Neutrophil (primary cell): ENCODE results near the gene TMEM181.

ENCODE experiments used
- H3K27ac ChIP-seq: fragments of 200-600 bp; sonication (generic); 2 replicates; pipeline ENCODE4 v1.5.1; 2016; ENCODE audit warnings: mild to moderate bottlenecking, moderate library complexity
- H3K27me3 ChIP-seq: fragments of 200-600 bp; sonication (generic); 2 replicates; pipeline ENCODE4 v1.6.0; 2016; ENCODE audit warnings: mild to moderate bottlenecking
- H3K36me3 ChIP-seq: fragments of 200-600 bp; sonication (generic); 2 replicates; pipeline ENCODE4 v1.5.1; 2017
- H3K4me1 ChIP-seq, 2 experiments: fragments of 200-600 bp in 1 of 2; sonication (generic) in 1 of 2; 1 replicate in 1 of 2; 2 replicates in 1 of 2; pipeline versions ENCODE4 v1.5.1 to v1.6.1; 2013 to 2016; ENCODE audit warnings: low read depth in 1 of 2, low read length in 1 of 2, mild to moderate bottlenecking in 1 of 2, moderate library complexity in 1 of 2; ENCODE audit not compliant: control insufficient read depth in 1 of 2, insufficient read depth in 1 of 2
- H3K4me3 ChIP-seq, 2 experiments: fragments of 200-600 bp in 1 of 2; sonication (generic) in 1 of 2; 1 replicate in 1 of 2; 2 replicates in 1 of 2; pipeline ENCODE4 v1.5.1; 2013 to 2016; ENCODE audit warnings: low read depth in 1 of 2, low read length in 1 of 2, mild to moderate bottlenecking in 1 of 2, moderate library complexity in 1 of 2
- H3K9me3 ChIP-seq: fragments of 200-600 bp; sonication (generic); 2 replicates; pipeline ENCODE4 v1.5.1; 2016
- TF ChIP-seq, protein P1 (sequence below): fragments of 200-600 bp; sonication (generic); IDR thresholded peaks from 2 replicates; pipeline ENCODE4 v1.5.1; 2016; ENCODE audit warnings: antibody characterized with exemption

TMEM181 gene

DNA sequence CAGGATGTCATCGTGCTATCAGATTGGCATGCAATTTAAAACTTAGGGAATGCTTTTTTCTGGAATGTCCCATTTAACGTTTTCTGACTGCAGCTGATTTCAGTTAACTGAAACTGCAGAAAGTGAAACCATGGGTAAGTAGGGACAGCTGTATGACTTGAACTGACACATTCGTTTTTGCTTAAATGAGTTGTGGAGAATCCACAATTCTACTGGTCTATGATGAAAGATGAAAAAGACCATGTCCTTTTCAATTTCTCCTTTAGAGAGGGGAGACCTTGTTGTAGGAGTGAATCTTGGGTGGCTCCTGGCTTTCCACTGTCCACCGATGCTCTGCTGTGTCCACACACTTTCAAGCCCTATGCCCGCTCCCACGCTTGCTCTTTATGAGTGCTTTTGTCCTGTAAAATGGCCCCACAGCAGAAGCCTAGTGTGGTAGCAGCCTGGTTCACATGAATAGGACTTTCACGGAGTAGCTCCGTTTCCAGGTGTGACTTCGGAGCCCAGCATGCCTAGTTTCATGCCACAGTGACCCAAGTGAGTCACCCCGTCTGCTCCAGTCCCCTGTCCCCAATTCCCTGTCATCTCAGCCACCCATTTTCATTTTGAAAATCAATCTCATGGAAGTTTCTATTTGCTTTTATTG is 62.8 kb downstream of the TMEM181 start:
- H3K4me1 ChIP-seq: no peaks in the 10 kb centered on the region
- TF ChIP-seq, protein P1, sequence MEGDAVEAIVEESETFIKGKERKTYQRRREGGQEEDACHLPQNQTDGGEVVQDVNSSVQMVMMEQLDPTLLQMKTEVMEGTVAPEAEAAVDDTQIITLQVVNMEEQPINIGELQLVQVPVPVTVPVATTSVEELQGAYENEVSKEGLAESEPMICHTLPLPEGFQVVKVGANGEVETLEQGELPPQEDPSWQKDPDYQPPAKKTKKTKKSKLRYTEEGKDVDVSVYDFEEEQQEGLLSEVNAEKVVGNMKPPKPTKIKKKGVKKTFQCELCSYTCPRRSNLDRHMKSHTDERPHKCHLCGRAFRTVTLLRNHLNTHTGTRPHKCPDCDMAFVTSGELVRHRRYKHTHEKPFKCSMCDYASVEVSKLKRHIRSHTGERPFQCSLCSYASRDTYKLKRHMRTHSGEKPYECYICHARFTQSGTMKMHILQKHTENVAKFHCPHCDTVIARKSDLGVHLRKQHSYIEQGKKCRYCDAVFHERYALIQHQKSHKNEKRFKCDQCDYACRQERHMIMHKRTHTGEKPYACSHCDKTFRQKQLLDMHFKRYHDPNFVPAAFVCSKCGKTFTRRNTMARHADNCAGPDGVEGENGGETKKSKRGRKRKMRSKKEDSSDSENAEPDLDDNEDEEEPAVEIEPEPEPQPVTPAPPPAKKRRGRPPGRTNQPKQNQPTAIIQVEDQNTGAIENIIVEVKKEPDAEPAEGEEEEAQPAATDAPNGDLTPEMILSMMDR: no peak
- no peaks in the 10 kb centered on the region for H3K27me3 ChIP-seq
- H3K27ac ChIP-seq: no peak overlapping the region
- H3K9me3 ChIP-seq: no peaks in the 10 kb centered on the region
- peaks cover 56% of the 10 kb centered on the region for H3K36me3 ChIP-seq
- no peak overlapping the region for H3K4me3 ChIP-seq

DNA sequence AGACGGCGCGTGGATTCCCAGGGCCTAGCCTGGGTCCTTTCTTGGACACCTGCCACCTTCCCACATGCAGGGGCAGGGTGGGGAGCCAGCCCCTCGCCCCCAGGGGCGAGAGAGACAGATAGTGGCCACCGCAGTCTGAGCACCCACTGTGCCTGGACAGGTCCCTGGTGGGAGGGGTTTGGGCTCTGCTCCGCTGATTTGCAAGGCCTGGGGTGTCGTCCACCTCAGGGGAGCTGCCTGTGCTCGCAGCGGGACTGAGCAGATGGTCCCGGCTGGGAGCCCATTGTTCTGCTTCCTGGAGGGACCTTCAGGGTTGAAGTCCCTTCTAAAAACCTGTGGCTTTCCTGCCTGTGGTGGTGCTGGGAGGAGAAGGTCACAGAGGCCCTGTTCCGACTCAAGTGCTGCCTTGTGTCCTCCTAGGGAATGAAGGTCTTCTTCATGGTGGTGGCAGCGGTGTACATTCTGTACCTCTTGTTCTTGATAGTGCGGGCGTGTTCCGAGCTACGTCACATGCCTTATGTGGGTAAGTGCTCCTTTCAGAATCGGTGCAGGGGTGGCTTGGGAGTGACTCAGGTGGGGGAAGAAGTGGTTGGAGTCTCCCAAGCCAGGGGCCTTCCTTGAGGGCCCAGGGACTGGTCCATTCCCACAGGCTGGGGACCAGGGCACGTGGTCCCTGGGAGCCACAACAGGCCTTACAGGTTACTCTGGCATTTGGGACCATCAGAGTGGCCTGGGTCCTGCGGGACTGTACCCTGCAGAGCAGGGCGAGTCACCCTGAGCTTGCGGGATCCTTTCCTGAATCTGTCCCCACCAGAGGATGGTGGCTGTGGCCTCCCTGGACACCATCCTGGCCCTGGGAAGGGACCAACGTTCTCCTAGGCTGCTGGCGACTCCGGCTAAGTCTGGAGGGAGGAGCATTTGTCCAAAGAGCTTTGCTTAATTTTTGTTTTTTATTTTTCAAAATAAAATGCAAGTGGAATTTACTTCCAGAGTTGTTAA is 65.1 kb downstream of the TMEM181 start:
- Histone ChIP-seq H3K4me1 (no peaks in the 10 kb centered on the region), H3K36me3 (peaks cover 76% of the 10 kb centered on the region), H3K27me3 (no peaks in the 10 kb centered on the region), H3K27ac (no peak overlapping the region), H3K4me3 (no peak overlapping the region), H3K9me3 (no peaks in the 10 kb centered on the region)
- TF ChIP-seq, protein P1: no peak

DNA sequence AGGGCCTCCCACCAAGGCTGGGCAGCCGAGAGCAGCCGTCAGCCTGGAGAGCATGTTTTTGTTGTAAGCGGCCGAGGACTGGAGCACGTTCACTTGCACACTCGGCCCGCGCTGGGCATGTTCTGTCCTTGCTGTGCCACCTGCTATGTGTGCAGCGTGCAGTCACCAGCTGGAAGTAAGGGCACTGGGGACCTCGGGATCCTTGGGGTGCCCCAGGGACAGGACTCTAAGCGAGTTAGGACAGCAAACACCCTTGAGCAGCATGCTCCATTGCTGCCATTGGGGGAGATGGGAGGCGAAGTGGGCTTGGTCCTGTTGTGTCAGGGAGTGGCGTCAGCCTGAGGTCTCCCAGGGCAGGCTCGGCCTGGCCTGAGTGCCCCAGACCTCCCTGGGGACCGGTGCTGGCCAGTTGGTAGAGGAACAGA is 66.0 kb downstream of the TMEM181 start:
- no peaks in the 10 kb centered on the region for H3K9me3 ChIP-seq
- no peaks in the 10 kb centered on the region for H3K4me1 ChIP-seq
- TF ChIP-seq, protein P1: no peak
- no peaks in the 10 kb centered on the region for H3K27me3 ChIP-seq
- H3K27ac ChIP-seq: no peak overlapping the region
- peaks cover 76% of the 10 kb centered on the region for H3K36me3 ChIP-seq
- H3K4me3 ChIP-seq: no peak overlapping the region

DNA sequence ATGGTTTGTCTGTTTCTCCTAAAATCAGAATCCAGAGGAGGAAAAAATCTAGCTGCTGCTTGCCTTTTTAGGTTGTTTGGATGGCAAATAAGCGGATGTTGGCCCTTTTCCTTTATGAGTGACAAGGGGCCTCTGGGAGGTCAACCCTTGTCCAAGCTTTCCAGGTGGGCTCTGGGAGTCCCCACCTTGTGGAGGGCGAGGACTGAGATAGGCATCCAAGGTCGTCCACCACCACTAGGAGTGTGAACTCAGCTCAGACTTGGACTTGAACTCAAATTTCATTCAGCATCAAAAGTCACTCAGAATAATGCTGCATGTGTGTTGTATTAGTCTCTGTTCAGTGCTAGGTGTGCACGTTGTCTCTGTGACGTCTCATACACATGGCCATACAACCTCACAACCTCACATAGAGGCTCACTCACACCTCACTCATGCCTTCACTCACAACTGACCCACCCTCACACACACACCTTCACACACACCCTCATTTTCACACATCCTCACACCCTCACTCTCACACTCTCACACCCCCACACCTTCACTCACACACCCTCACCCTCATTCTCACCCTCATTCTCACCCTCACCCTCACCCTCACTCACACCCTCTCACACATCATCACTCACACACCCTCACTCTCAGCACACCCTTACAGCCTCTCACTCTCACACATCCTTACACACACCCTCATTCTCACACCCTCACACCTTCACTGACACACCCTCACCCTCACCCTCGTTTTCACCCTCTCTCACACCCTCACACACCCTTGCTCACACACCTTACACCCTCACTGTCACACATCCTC is 66.7 kb downstream of the TMEM181 start:
- Histone ChIP-seq H3K27me3 (no peaks in the 10 kb centered on the region), H3K9me3 (no peaks in the 10 kb centered on the region), H3K36me3 (peaks cover 76% of the 10 kb centered on the region), H3K27ac (no peak overlapping the region), H3K4me1 (no peaks in the 10 kb centered on the region), H3K4me3 (no peak overlapping the region)
- TF ChIP-seq, protein P1: no peak

DNA sequence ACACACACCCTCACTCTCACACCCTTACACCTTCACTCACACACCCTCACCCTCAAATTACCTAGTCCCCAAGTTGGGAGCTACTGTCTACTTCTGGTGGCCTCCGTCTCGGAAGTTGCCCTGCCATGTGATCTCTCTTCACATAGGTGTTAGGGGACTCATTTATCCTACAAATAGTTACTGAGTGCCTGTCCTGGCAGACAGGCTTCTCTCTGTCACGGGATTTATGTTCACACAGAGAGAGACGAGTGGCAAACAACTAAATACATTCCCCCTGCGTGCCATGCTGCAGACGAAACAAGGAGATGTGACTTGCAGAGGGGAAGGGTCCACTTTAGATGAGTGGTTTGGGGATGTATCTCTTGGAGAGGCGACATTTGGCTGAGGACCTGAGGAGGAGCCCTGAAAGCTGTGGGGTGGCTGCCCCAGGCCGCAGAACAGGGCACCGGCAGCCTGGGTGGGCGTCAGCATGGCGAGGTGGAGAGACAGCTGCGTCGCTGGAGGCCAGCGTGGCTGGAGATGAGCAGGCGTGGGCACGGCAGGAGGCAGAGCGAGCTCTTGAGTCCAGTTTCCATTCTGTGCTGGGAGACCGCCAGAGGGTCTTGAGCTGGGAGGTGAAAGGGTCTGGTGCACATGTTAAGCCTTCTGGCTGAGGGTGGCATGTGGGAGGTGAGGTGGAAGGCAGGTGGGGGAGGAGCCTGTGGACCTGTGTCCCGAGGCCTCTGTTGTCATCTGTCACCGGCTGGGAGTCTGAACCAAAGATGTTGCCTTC is 67.5 kb downstream of the TMEM181 start:
- Histone ChIP-seq H3K27ac (no peak overlapping the region), H3K27me3 (no peaks in the 10 kb centered on the region), H3K9me3 (no peaks in the 10 kb centered on the region), H3K4me1 (peaks cover 0 to 3% of the 10 kb centered on the region in 2 experiments), H3K4me3 (no peak overlapping the region), H3K36me3 (peaks cover 76% of the 10 kb centered on the region)
- TF ChIP-seq, protein P1: no peak
